Large intestine (tissue), 3 donors: ENCODE data around the gene ELP1. TPM values are rescaled to one million over a fixed set of nuclear protein-coding genes. Genes with fewer than 3 reads are reported as not detected.
"Not testable (repeated sequence)": the region's sequence is repeated elsewhere in the genome, so short reads cannot be mapped to it uniquely, and the experiment has no call there.

Source experiments
- DNase-seq, 2 donors: peaks; one replicate each; pipeline versions ENCODE4 v3.0.0 to v3.0.0-alpha.2; 2013
- H3K27ac ChIP-seq: one replicate; pipeline ENCODE4 v1.5.1; 2013; ENCODE audit warnings: low read length
- H3K27me3 ChIP-seq: 2 replicates; pipeline ENCODE4 v1.6.1; 2013; ENCODE audit warnings: low read length; ENCODE audit not compliant: control insufficient read depth, insufficient read depth
- H3K36me3 ChIP-seq: 2 replicates; pipeline ENCODE4 v1.6.1; 2013; ENCODE audit warnings: low read length; ENCODE audit not compliant: control insufficient read depth, insufficient read depth
- H3K4me1 ChIP-seq: one replicate; pipeline ENCODE4 v1.6.1; 2013; ENCODE audit warnings: low read length; ENCODE audit not compliant: control insufficient read depth, insufficient read depth
- H3K4me3 ChIP-seq: one replicate; pipeline ENCODE4 v1.5.1; 2013; ENCODE audit warnings: low read length
- H3K9me3 ChIP-seq: one replicate; pipeline ENCODE4 v1.6.1; 2013; ENCODE audit warnings: mild to moderate bottlenecking, low read depth, low read length, moderate library complexity; ENCODE audit not compliant: control insufficient read depth
- WGBS: methylation state at CpG from one replicate; pipeline ENCODE4 v1.1.5; 2013; ENCODE audit warnings: low lambda C conversion rate; ENCODE audit not compliant: insufficient coverage; 5-methylcytosine and 5-hydroxymethylcytosine counted together
- polyA plus RNA-seq: library from polyadenylated mRNA; unstranded; fragments of 120-200 nt; gene quantifications from one replicate; pipeline ENCODE4 v1.2.1, GENCODE V29; 2013

ELP1 gene
- polyA plus RNA-seq, 1 donor = 28.8 TPM

- WGBS = no CpG with 5 or more reads among the region's 16 CpGs
- Histone ChIP-seq H3K4me1 (no peaks in the 10 kb centered on the region), H3K4me3 (no peak overlapping the region), H3K36me3 (no peaks in the 10 kb centered on the region), H3K27me3 (no peaks in the 10 kb centered on the region), H3K9me3 (no peaks in the 10 kb centered on the region), H3K27ac (no peak overlapping the region)
- DNase-seq = no peak
Measured at GRCh38 chr9:108842610-108843295, 91.2 kb downstream of the ELP1 start.

DNA sequence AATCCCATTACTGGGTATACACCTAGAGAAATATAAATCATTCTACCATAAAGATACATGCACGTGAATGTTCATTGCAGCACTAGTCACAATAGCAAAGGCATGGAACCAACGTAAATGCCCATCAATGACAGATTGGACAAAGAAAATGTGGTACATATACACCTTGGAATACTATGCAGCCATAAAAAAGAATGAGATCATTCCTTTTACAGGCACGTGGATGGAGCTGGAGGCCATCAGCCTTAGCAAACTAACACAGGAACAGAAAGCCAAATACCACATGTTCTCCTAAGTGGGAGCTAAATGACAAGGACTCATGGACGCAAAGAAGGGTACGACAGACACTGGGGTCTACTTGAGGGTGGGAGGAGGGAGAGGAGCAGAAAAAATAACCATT, 94.4 kb downstream of the ELP1 start:
- not testable (repeated sequence) for H3K27ac ChIP-seq, H3K36me3 ChIP-seq, H3K4me3 ChIP-seq, DNase-seq, H3K27me3 ChIP-seq, H3K4me1 ChIP-seq, H3K9me3 ChIP-seq
- WGBS = 100% methylated on average over 4 of the region's 5 CpGs

DNA sequence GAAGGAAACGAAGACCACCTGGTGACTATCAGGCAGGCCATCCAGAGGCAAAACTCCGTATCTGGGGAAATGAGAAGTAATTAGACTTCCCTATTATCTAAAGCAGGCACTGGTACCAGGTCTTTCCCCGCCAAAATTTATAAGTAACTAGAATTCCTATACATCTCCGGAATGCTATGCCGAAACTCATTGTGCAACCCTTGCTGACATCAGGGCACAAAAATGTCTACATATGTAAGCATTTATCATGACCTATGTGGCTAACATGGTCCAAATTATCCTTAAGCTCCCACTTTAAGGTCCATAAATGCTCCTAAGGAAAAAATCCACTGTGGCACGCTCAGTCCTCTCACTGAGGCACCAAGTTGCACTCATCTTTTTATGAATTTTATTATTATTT, 95.9 kb downstream of the ELP1 start:
- no peak for DNase-seq
- no peaks in the 10 kb centered on the region for H3K9me3 ChIP-seq
- H3K27me3 ChIP-seq = no peaks in the 10 kb centered on the region
- no peak overlapping the region for H3K27ac ChIP-seq
- H3K4me3 ChIP-seq = no peak overlapping the region
- H3K4me1 ChIP-seq = no peaks in the 10 kb centered on the region
- H3K36me3 ChIP-seq = no peaks in the 10 kb centered on the region
- WGBS = 100% methylated on average over 1 of the region's 6 CpGs

DNA sequence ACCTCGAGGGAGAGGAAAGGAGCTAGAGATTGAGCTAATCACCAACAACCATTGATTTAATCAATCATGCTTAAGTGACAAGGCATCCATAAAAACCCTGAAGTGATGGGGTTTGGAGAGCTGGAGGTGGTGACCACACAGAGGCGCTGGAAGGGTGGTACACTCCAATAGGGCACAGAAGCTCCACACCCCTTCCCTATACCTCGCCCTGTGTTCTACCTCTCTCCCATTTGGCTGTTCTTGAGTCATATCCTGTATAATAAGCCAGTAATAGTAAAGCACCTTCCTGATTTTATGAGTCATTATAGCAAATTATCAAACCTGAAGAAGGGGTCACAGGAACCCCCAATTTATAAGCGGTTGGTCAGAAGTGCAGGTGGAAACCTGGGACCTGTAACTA, 96.4 kb downstream of the ELP1 start:
- Histone ChIP-seq H3K36me3 (no peaks in the 10 kb centered on the region), H3K27ac (no peak overlapping the region), H3K9me3 (no peaks in the 10 kb centered on the region), H3K27me3 (no peaks in the 10 kb centered on the region), H3K4me1 (no peaks in the 10 kb centered on the region), H3K4me3 (no peak overlapping the region)
- DNase-seq = no peak
- no CpG with 5 or more reads among the region's 4 CpGs for WGBS

GRCh38 chr9:108836781-108837180, 97.1 kb downstream of the ELP1 start:
- DNase-seq = no peak
- H3K27me3 ChIP-seq = no peaks in the 10 kb centered on the region
- H3K9me3 ChIP-seq = no peaks in the 10 kb centered on the region
- H3K4me1 ChIP-seq = no peaks in the 10 kb centered on the region
- H3K27ac ChIP-seq = no peak overlapping the region
- no peaks in the 10 kb centered on the region for H3K36me3 ChIP-seq
- no peak overlapping the region for H3K4me3 ChIP-seq
- WGBS = no CpG with 5 or more reads among the region's 5 CpGs

GRCh38 chr9:108836319-108836718, 97.6 kb downstream of the ELP1 start:
- Histone ChIP-seq H3K27me3 (no peaks in the 10 kb centered on the region), H3K4me3 (no peak overlapping the region), H3K36me3 (no peaks in the 10 kb centered on the region), H3K4me1 (no peaks in the 10 kb centered on the region), H3K27ac (no peak overlapping the region), H3K9me3 (no peaks in the 10 kb centered on the region)
- no peak for DNase-seq
- WGBS = no CpG with 5 or more reads among the region's 9 CpGs

DNA sequence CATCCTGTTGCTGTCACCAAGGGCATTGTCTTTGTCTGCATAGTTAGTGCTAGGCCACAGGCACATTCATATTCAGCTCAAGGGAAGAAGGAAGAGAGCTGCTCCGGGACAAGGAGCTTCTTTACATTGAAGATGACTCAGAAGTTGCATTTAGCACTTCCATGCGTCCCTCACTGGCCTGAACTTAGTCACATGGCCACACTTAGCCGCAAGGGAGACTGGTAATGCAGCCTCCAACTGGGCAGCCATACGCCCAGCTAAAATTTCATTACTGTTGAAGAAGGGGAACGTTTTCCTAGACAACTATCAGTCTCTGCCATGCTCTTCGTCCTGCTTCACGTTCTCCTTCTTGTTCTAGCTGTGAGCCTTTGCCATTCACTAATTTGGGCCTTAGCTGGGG, 98.1 kb downstream of the ELP1 start:
- Histone ChIP-seq H3K4me3 (no peak overlapping the region), H3K36me3 (no peaks in the 10 kb centered on the region), H3K27ac (no peak overlapping the region), H3K9me3 (no peaks in the 10 kb centered on the region), H3K4me1 (no peaks in the 10 kb centered on the region), H3K27me3 (peaks cover 2% of the 10 kb centered on the region)
- WGBS = no CpG with 5 or more reads among the region's 7 CpGs
- DNase-seq = no peak

- Histone ChIP-seq H3K9me3 (no peaks in the 10 kb centered on the region), H3K27ac (no peak overlapping the region), H3K4me1 (no peaks in the 10 kb centered on the region), H3K36me3 (no peaks in the 10 kb centered on the region), H3K27me3 (peaks cover 2% of the 10 kb centered on the region), H3K4me3 (no peak overlapping the region)
- DNase-seq = no peak
- 67% methylated on average over 2 of the region's 4 CpGs for WGBS
Measured at GRCh38 chr9:108834959-108835665, 98.8 kb downstream of the ELP1 start.

DNA sequence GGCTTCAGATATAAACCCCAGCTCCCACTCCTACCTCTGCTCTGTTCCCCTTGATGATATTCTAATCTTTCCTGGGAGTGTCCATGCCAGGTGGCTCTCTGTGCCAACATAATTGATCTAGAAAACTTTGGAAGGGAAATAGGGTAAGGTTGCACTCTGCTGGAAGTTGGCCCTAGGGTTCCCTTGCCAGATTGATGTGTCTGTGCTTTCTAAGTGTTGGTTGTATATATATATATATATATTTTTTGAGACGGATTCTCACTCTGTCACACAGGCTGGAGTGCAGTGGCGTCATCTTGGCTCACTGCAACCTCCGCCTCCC, 101.8 kb downstream of the ELP1 start:
- H3K4me3 ChIP-seq = no peak overlapping the region
- no peak overlapping the region for H3K27ac ChIP-seq
- H3K27me3 ChIP-seq = peaks cover 2% of the 10 kb centered on the region
- no CpG with 5 or more reads among the region's 3 CpGs for WGBS
- H3K36me3 ChIP-seq = no peaks in the 10 kb centered on the region
- no peak for DNase-seq
- no peaks in the 10 kb centered on the region for H3K4me1 ChIP-seq
- no peaks in the 10 kb centered on the region for H3K9me3 ChIP-seq

DNA sequence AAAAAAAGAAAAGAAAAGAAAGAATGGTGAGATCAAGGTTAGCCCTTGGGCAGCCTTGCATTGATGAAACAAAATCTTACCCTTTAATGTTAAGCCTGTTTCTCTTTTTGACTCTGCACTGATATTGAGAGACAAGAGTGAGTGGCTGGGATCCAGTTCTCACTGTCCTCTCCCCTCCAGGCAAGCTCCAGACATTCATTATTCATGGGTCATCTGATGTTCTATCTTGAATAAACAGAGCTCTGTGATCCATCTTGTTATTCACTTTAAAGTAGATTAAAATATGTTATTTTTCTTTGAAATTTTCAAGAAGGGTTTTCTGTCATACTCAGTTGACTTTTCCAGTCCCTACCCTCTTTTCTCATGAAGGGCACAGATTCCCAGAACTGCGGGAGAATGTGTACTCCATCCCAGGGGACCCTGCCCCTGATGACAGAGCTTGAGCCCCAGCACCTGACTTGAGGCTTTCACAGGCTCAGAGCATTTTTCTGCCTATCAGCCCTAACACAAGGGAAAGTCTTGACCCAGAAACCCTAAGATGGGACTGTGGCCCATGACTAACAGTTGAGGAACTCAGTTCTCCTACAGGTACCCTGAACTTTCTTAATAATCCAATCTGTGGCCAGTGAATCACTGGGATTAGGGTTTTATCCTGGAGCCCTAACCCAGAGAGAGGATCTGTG, 102.3 kb downstream of the ELP1 start:
- Histone ChIP-seq H3K36me3 (no peaks in the 10 kb centered on the region), H3K4me3 (no peak overlapping the region), H3K4me1 (no peaks in the 10 kb centered on the region), H3K27ac (no peak overlapping the region), H3K27me3 (peaks cover 2% of the 10 kb centered on the region), H3K9me3 (no peaks in the 10 kb centered on the region)
- WGBS = no CpG with 5 or more reads among the region's 1 CpG
- no peak for DNase-seq
